ENCODE measurements around the gene CLIP2.
A peak's percentile ranks its signal among the peaks of the same experiment; 100 is the strongest.

Gene CLIP2

GRCh38 chr7:74449144-74449543 lies 159.9 kb downstream of the CLIP2 start:
- DNase-seq = no peak

- DNase-seq = peak; percentile 68
Measured at GRCh38 chr7:74449809-74450397, 160.7 kb downstream of the CLIP2 start.

DNA sequence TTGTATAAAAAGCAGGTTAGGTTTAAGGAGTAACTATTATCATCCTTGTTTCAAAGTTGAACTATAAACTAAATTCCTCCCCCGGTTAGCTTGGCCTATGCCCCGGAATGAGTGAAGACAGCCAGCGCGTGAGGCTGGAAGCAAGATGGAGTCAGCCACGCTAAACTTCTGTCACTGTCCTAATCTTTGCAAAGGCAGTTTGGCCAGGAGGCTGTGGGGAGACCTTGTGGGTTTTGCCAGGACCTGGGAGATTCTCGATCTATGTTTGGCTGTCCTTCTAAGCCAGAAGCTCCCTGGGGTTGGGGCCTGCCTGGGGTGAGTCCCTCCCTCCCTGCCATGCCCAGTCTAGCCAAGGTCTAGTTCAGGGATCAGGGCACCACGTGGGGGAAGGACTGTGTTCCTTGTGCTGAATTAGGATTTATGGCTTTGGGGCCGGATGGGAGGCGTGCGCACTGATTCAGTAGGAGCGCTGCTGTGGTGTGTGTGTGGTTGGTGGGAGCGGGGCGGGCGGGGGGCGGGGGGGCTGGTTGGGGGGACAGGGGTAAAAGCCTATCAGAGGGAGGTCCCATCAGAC lies 163.6 kb downstream of the CLIP2 start:
- DNase-seq = peak; percentile 17

DNA sequence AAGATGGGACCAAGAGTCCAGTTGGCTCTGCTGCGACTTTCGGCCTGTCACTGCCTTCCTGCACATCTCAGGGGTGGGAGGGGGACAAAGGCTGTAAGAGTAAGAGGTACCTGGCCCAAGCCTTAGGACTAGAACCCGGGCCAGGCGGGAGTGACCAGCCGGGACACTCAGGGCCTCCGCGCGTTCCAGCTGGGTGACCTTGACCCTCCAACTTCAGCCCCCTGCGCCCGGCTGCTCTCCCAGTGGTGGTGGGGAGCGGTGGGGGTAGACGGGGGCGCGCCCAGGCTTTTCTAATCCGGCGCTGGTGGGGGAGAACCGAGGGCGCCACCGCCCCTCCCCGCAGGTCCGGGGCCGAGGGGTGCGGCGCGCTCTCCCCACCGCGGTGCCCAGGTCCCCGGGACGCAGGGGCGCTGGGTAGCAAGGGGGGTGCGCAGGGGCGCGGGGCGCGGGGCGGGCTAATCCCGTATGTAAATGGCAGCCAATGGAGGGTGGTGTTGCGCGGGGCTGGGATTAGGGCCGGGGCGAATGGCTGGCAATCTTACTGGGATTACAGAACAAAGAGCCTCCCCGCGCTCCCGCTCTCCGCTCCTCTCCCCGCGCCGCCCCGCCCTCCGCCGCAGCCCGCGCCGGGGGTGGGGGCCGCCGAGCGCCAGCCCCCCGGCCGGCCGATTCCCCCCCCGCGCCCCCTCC lies 164.3 kb downstream of the CLIP2 start, which contains the start of gene GTF2IRD1:
GTF2IRD1 (plus strand) TSS at position 585 of the 690 bp plus-strand sequence. CDS start 54,175 bp downstream, outside the sequence.
- peak; percentile 46 for DNase-seq

- no peak for DNase-seq
Measured at GRCh38 chr7:74454021-74454924, 165.1 kb downstream of the CLIP2 start.

DNA sequence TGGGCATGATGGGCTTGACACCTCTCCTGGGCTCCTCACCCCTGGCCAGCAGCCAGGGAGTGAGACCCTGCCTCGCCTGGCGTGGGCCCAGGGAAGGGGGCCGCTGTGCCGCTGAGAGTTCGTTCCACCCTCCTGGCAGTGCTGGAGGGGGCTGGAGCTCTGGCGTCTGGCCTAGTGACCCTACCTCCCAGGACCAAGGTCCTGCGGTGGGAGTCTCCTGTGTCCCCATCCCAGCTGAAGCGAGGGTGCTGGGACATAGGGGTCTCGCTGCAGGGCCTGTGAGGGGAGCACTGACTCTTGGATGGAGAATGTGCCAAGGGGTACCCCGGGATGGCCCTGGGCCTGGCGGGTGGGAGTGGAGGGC lies 165.7 kb downstream of the CLIP2 start:
- DNase-seq = no peak

- DNase-seq = no peak
Measured at GRCh38 chr7:74455291-74455804, 166.1 kb downstream of the CLIP2 start.

Data from T-helper 9 cell (primary cell).